Muscle layer of colon (tissue), 2 donors: ENCODE measurements around the gene COA8.

Experiments
- H3K27ac ChIP-seq: one replicate; pipeline ENCODE4 v1.7.0; 2013; ENCODE audit warnings: low read depth, mild to moderate bottlenecking, low read length, moderate library complexity
- H3K27me3 ChIP-seq, 2 donors: one replicate each; pipeline ENCODE4 v1.7.0; 2013; ENCODE audit warnings: low read length in 2 of 2, mild to moderate bottlenecking in 2 of 2; ENCODE audit not compliant: insufficient read depth in 2 of 2, control insufficient read depth in 1 of 2
- H3K36me3 ChIP-seq: one replicate; pipeline ENCODE4 v1.7.0; 2013; ENCODE audit warnings: mild to moderate bottlenecking, low read length; ENCODE audit not compliant: insufficient read depth
- H3K4me1 ChIP-seq: one replicate; pipeline ENCODE4 v1.7.0; 2013; ENCODE audit warnings: mild to moderate bottlenecking, low read length; ENCODE audit not compliant: insufficient read depth
- H3K4me3 ChIP-seq, 2 donors: one replicate each; pipeline ENCODE4 v1.7.0; 2013; ENCODE audit warnings: low read length in 2 of 2, low read depth in 1 of 2, mild to moderate bottlenecking in 1 of 2, moderate library complexity in 1 of 2
- H3K9ac ChIP-seq: one replicate; pipeline ENCODE4 v1.7.0; 2013; ENCODE audit warnings: low read length
- H3K9me3 ChIP-seq: one replicate; pipeline ENCODE4 v1.7.0; 2013; ENCODE audit warnings: mild to moderate bottlenecking, low read length
- donor health status: abdominal sarcoma.
- donor health status: Adenocarcinoma of cecum.

Gene COA8

GRCh38 chr14:103547941-103548462 lies 14.8 kb upstream of the COA8 start:
- H3K9me3 ChIP-seq = no peaks in the 10 kb centered on the region
- peak overlapping the region; percentile 96 for H3K27ac ChIP-seq
- H3K27me3 ChIP-seq = no peaks in the 10 kb centered on the region
- no peaks in the 10 kb centered on the region for H3K36me3 ChIP-seq
- no peak overlapping the region for H3K9ac ChIP-seq
- peaks cover 87% of the 10 kb centered on the region for H3K4me1 ChIP-seq
- no peak overlapping the region for H3K4me3 ChIP-seq

DNA sequence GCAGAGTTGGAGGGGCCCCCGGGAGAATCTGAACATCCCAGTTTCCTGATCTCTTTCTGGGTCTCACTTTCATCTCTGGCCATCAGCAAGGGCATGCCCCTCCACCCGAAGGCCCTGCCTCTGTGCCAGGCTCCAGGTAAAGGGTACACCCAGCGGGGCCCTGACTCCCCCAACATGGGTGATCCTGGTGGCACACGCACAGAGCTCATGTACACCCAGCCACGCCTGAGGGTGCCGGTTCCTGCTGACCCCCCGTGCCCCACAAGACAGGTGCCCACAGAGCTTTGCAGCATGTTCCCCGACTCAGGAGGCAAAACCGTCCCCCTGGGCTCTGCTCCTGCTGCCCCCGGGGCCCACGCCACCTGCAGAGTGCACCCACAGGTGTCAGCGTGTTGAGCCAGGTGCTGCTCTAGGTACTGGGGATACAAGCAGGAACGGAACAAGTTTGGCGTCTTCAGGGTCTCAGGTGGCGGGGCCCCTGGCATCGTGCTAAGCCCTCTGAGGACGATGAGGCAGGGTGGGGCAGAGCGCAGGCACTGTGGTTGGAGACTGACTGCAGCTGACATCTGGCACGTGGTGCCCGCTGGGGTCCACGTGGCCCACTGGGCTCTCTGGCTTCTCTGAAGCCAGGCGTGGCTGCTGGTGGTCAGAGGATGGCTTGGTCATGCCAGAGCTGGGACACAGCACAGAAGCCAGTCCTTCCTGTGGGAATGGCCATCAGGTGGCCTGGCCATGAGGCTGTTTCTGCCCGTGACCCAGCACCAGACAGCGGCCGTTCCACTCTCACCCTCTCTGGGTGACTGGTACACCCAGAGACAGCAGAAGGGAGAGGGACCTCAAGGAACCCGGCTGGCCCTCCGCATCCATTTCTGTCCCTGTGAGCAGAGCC lies 14.1 kb upstream of the COA8 start:
- peak overlapping the region; percentile 96 for H3K27ac ChIP-seq
- no peak overlapping the region for H3K4me3 ChIP-seq
- H3K4me1 ChIP-seq = peaks cover 84% of the 10 kb centered on the region
- no peaks in the 10 kb centered on the region for H3K36me3 ChIP-seq
- no peaks in the 10 kb centered on the region for H3K27me3 ChIP-seq
- H3K9ac ChIP-seq = peak overlapping the region; percentile 60
- H3K9me3 ChIP-seq = no peaks in the 10 kb centered on the region

DNA sequence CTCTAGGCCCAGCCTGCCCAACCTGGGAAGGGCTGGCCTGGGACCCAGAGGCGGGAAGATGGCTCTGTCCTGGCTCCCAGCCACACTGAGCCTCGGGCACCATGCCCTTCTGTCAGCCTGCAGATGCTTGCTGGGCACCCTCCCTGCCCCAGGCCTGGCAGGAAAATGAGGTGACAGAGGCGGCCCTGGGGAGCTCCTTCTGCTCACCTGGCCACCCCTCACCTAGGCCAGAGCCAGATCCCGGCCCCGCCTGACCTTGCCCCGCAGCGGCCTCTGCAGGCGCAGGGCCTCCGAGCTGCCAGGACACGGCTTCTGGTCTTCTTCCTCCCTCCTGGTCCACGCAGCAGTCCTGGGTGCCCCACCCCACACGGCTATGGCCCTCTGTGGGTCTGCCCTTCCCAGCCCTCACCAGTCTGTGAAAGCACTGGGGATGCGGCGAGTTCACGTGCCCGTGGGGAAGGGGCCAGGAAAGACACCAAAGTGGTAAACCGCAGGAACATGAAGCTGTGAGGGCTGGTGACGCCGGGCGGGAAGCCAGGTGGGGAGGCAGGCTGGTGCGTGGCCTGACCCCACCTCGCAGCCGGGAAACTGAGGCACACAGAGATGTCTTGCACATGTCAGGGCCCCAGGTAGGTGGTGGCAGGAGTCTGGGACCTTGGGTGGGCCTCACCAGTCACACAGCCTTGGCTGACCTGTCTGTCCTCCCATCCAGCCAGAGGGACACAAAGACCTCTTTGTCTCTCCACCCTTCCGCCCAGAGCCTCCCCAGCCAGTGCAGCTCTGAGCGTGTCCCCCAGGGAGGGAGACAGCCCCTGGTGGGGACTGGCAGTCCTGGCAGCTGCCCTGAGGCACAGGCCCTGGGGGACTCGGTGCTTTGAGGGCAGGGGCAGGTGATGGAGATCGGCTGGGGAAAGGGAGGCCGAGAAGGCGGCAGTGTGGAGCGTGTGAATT lies 13.1 kb upstream of the COA8 start:
- H3K27me3 ChIP-seq = no peaks in the 10 kb centered on the region
- peak overlapping the region; percentile 96 for H3K27ac ChIP-seq
- no peaks in the 10 kb centered on the region for H3K36me3 ChIP-seq
- peak overlapping the region in 1 of 2 donors; percentile 14 for H3K4me3 ChIP-seq
- H3K9ac ChIP-seq = peak overlapping the region; percentile 60
- no peaks in the 10 kb centered on the region for H3K9me3 ChIP-seq
- H3K4me1 ChIP-seq = peaks cover 74% of the 10 kb centered on the region

DNA sequence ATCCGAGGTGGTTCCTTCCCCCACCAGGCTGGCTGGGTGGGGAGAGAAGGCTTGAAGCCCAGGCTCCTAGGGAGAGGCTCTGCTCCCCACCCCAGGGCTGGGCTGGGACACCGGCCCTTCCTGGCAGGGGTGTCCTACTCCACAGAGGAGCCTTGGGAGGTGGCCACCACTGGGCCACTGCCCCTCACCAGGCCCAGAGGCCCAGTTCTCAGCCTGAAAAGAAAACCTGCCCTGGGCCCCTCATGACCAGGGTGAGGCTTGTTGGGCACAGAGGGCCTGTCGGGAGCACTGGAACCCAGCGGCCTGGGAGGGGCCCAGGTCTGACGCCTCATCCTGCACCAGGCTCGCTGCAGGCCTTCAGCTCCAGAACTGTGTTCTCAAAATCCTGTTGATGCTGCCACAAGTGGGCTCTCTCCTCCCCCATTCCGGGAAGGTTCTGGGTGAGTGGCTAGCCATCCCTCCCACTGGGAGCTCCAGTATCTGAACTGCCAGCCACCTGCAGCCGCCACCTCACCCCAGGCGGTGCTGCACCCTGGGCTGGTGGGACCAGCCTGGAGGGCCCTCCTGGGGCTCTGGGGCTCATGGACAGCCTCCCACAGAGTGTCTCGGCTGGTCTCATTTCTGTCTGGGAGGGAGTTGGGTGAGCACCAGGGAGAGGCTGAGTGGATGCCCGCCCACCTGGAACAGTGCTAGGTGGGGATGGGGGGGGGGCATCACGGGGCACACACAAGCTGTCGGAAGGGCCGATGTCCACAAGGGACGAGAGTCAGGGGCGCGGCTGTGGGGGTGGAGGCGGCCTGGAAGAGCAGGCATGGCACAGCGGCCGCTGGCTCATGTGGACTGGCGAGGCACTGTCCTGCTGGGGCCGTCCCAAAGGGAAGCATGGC lies 12.1 kb upstream of the COA8 start:
- peak overlapping the region; percentile 60 for H3K9ac ChIP-seq
- no peaks in the 10 kb centered on the region for H3K9me3 ChIP-seq
- no peaks in the 10 kb centered on the region for H3K36me3 ChIP-seq
- peak overlapping the region; percentile 96 for H3K27ac ChIP-seq
- H3K4me3 ChIP-seq = peak overlapping the region in 1 of 2 donors; percentile 14
- H3K4me1 ChIP-seq = peaks cover 67% of the 10 kb centered on the region
- no peaks in the 10 kb centered on the region for H3K27me3 ChIP-seq

DNA sequence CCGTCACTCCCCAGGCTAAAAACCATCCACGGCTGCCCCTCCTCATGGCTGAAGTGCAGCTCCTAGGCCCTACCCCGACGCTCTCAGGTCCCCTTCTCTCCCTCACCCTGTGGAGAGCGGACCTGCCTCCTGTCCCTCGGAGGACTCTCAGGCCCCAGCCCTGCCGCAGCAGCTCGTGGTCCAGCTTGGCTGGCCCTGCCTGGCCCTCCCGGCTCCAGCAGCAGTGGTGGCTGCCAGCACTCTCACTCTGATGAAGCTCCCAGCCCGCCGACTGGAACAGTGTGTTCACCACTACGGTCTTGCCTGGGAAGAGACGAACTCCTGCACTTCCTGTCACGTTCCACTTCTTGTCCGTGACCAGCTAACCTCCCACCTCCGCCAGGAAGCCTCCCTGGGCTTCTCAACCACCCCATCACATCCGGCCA lies 11.4 kb upstream of the COA8 start:
- H3K9ac ChIP-seq = peak overlapping the region; percentile 60
- peak overlapping the region; percentile 96 for H3K27ac ChIP-seq
- H3K4me1 ChIP-seq = peaks cover 65% of the 10 kb centered on the region
- H3K4me3 ChIP-seq = peak overlapping the region; percentile 14 to 33
- no peaks in the 10 kb centered on the region for H3K36me3 ChIP-seq
- H3K27me3 ChIP-seq = no peaks in the 10 kb centered on the region
- H3K9me3 ChIP-seq = no peaks in the 10 kb centered on the region

GRCh38 chr14:103552011-103552845 lies 10.5 kb upstream of the COA8 start:
- peak overlapping the region; percentile 60 for H3K9ac ChIP-seq
- peaks cover 65% of the 10 kb centered on the region for H3K4me1 ChIP-seq
- H3K27ac ChIP-seq = peak overlapping the region; percentile 96
- H3K27me3 ChIP-seq = no peaks in the 10 kb centered on the region
- H3K9me3 ChIP-seq = no peaks in the 10 kb centered on the region
- peak overlapping the region; percentile 14 to 33 for H3K4me3 ChIP-seq
- H3K36me3 ChIP-seq = no peaks in the 10 kb centered on the region

DNA sequence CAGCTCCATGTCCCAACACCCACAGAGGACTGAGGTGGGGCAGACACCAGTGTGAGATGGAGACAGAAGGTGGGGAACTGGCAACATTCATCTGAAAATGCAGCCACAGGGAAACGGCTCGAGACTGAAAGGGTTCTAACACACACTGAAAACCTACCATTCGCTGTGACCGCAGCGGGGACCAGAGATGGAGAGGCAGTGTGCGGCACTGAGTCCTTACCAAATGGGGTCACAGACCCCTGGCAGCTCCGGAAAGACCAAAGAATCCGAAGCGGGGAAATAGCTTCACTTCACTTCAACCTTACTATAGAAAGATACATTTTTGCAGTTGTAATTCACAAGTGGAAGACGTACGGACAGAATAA lies 9.9 kb upstream of the COA8 start:
- no peaks in the 10 kb centered on the region for H3K36me3 ChIP-seq
- peak overlapping the region; percentile 96 for H3K27ac ChIP-seq
- peaks cover 65% of the 10 kb centered on the region for H3K4me1 ChIP-seq
- no peaks in the 10 kb centered on the region for H3K27me3 ChIP-seq
- H3K4me3 ChIP-seq = peak overlapping the region in 1 of 2 donors; percentile 14
- H3K9me3 ChIP-seq = no peaks in the 10 kb centered on the region
- H3K9ac ChIP-seq = peak overlapping the region; percentile 60

GRCh38 chr14:103555559-103556337 lies 7.0 kb upstream of the COA8 start:
- H3K9me3 ChIP-seq = no peaks in the 10 kb centered on the region
- peaks cover 22% of the 10 kb centered on the region for H3K36me3 ChIP-seq
- peaks cover 65% of the 10 kb centered on the region for H3K4me1 ChIP-seq
- peak overlapping the region; percentile 4 for H3K27ac ChIP-seq
- no peak overlapping the region for H3K4me3 ChIP-seq
- H3K9ac ChIP-seq = no peak overlapping the region
- no peaks in the 10 kb centered on the region for H3K27me3 ChIP-seq

DNA sequence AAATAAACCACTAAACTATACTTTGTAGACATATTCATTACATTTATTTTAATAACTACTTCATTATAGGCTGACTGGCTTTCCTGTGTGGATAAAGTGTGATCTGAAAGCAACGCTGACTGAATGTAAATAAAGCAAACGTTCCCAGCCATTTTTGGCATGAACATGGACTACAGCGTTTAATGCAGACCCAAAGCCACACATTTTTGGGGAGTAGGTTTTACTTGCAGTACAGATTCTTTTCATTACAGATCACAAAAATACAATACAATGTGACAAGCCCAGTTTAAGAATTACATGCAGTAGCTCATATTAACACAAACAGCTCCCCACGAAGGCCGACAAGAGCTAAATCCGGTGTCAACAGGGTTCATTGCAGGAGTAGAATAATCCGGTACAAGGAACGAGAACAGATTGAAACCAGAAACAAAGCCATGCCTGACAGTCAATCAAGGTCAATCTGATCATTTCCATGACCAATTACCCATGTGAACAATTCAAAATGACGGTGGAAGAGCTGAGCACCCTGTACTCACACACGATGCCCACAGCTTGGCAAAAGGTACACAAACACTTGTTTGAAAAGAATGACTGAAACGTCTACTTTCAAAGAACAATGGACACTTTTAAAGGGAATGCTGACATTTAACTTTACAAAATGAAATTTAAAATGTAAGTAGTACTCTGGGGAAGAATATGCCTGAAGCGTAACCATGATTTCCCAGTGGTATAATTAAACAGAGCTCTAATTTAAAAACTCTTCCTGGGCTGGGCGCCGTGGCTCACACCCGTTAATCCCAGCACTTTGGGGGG lies 5.6 kb upstream of the COA8 start:
- H3K27me3 ChIP-seq = no peaks in the 10 kb centered on the region
- H3K27ac ChIP-seq = peak overlapping the region; percentile 16
- peaks cover 22% of the 10 kb centered on the region for H3K36me3 ChIP-seq
- H3K9ac ChIP-seq = no peak overlapping the region
- H3K4me1 ChIP-seq = peaks cover 63% of the 10 kb centered on the region
- no peaks in the 10 kb centered on the region for H3K9me3 ChIP-seq
- H3K4me3 ChIP-seq = no peak overlapping the region
